ENCODE data around the gene ELMO1. TPM values are rescaled to one million over a fixed set of nuclear protein-coding genes. Genes with fewer than 3 reads are reported as not detected.

The ELMO1 gene
- total RNA-seq, 1 experiment from 2014 or later, result 7.8 TPM

DNA sequence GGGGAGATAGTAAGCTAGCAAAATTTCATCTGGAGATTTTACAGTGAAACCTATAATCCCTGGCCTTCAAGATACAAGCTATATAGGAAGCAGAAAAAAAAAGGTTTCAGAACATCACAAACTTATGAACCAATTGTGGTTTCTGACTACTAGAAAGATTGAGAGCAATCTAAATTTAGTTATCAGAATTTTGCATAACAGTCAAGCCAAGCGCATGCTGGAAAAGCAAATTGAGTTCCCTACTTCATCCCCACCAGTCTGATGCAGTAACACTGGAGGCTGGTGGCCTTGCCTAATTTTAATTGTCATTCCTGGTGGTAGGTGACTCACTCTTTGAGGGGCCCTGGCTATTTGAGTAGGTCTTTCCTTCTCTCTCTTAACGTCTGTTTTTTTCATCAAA is 46.3 kb upstream of the ELMO1 start:
- Histone ChIP-seq H3K4me1 (ENCODE audit: insufficient read depth, low read length) (no peaks in the 10 kb centered on the region; the same call in 1 of the 2 replicates), H3K27ac (ENCODE audit: insufficient read length, low read depth, low read length) (no peak overlapping the region), H3T11ph (ENCODE audit: low read length) (no peak overlapping the region), H3K56ac (ENCODE audit: insufficient read length, low read depth, low read length) (no peak overlapping the region), H3K4ac (ENCODE audit: low read depth, low read length) (no peak overlapping the region), H2BK5ac (ENCODE audit: insufficient read length, low read length) (no peak overlapping the region), H4K91ac (ENCODE audit: insufficient read length, low read depth, low read length) (no peak overlapping the region), H3K18ac (ENCODE audit: insufficient read length, low read depth, low read length) (no peak overlapping the region), H3K79me2 (ENCODE audit: insufficient read depth, low read length) (no peaks in the 10 kb centered on the region; the same call in 1 of the 2 replicates), H3K9ac (ENCODE audit: extremely low read depth, insufficient read length, low read length) (no peak overlapping the region), H3K9me3 (ENCODE audit: control insufficient read depth, low read depth, low read length) (no peaks in the 10 kb centered on the region), H2AFZ (ENCODE audit: low read length) (no peak overlapping the region), H3K4me2 (ENCODE audit: insufficient read depth, insufficient read length, low read length) (peak overlapping the region; percentile 28), H2BK120ac (ENCODE audit: low read depth, low read length, poor library complexity, severe bottlenecking) (no peak overlapping the region), H2BK12ac (ENCODE audit: insufficient read length, low read depth, low read length) (no peak overlapping the region), H3K27me3 (ENCODE audit: insufficient read depth, low read length) (no peaks in the 10 kb centered on the region), H2AK5ac (ENCODE audit: insufficient read length, low read length) (no peak overlapping the region), H2BK15ac (ENCODE audit: low read depth, low read length) (no peak overlapping the region), H3K79me1 (ENCODE audit: insufficient read depth, low read depth, low read length, poor library complexity, severe bottlenecking) (no peaks in the 10 kb centered on the region), H3K23ac (ENCODE audit: insufficient read length, low read depth, low read length) (no peak overlapping the region), H3K23me2 (ENCODE audit: insufficient read length, low read depth, low read length, poor library complexity, severe bottlenecking) (no peaks in the 10 kb centered on the region), H4K8ac (replicated peaks; ENCODE audit: insufficient read length, low read depth, low read length) (no peak overlapping the region), H3K14ac (ENCODE audit: insufficient read depth, low read length) (no peak overlapping the region), H4K20me1 (ENCODE audit: control insufficient read depth, insufficient read depth, insufficient read length) (no peaks in the 10 kb centered on the region), H2BK20ac (ENCODE audit: low read depth, low read length, poor library complexity, severe bottlenecking) (no peak overlapping the region), H4K5ac (ENCODE audit: insufficient read length, low read depth, low read length) (no peak overlapping the region)
- Mint-ChIP-seq H3K9me3 (no peaks in the 10 kb centered on the region), H3K36me3 (ENCODE audit: insufficient read depth in 1 of 3, low read depth in 3 of 3) (no peaks in the 10 kb centered on the region), H3K27ac (no peak overlapping the region), H3K4me1 (peaks cover 25 to 36% of the 10 kb centered on the region in 2 experiments), H3K4me3 (no peak overlapping the region), H3K27me3 (ENCODE audit: low read depth) (no peaks in the 10 kb centered on the region; the same call in 1 of the 2 replicates)
- no CpG with 5 or more reads among the region's 2 CpGs for WGBS (ENCODE audit: extremely low coverage, insufficient read length, low lambda C conversion rate)
- TF ChIP-seq, protein P1, sequence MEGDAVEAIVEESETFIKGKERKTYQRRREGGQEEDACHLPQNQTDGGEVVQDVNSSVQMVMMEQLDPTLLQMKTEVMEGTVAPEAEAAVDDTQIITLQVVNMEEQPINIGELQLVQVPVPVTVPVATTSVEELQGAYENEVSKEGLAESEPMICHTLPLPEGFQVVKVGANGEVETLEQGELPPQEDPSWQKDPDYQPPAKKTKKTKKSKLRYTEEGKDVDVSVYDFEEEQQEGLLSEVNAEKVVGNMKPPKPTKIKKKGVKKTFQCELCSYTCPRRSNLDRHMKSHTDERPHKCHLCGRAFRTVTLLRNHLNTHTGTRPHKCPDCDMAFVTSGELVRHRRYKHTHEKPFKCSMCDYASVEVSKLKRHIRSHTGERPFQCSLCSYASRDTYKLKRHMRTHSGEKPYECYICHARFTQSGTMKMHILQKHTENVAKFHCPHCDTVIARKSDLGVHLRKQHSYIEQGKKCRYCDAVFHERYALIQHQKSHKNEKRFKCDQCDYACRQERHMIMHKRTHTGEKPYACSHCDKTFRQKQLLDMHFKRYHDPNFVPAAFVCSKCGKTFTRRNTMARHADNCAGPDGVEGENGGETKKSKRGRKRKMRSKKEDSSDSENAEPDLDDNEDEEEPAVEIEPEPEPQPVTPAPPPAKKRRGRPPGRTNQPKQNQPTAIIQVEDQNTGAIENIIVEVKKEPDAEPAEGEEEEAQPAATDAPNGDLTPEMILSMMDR (conservative IDR thresholded peaks at IDR 0.05), result no peak
- no peak for DNase-seq
